B cell (primary cell): Measurements from ENCODE around the gene AP5S1.

ENCODE experiments used
- EZH2 ChIP-seq: IDR thresholded peaks from 2 replicates; pipeline ENCODE4 v1.6.1; 2012; ENCODE audit warnings: borderline replicate concordance, low read depth, mild to moderate bottlenecking, moderate library complexity, low read length; ENCODE audit not compliant: insufficient read depth, poor library complexity, severe bottlenecking
- TF ChIP-seq, protein P1 (sequence below): fragments of 200-600 bp; IDR thresholded peaks from one replicate; pipeline ENCODE4 v1.8.0; 2022; ENCODE audit warnings: antibody characterized with exemption, mild to moderate bottlenecking

DNA sequence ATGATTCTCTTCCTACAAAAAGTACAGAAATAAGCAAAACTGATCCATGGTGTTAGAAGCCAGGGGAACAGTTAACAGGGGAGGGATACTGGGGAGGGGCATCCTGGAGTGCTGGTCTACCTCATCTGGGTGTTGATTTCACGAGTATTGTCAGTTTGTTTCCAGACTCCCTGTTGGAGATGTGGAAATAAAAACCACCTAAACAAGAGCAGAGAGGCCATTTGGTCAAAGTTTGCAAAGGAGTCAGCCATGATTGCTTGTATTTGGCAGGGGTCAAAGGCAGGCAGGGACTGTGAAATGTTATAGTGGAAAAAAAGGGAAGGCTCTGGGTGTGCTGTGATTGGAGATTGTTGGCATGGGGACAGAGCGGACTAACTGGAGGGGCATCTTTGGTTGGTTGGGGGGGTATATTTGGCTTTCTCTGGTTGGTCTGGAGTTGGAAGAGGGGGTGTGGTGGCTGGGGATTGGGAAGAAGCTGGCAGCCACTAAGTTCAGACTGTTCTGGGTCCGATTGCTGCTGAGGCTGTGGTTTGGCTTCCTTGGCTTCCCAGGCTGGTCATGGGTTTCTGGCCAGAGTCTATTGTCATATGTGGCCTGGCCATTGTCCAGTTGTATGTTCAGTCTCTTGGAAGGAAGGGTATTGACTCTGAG lies 54.0 kb downstream of the AP5S1 start:
- TF ChIP-seq, protein P1, sequence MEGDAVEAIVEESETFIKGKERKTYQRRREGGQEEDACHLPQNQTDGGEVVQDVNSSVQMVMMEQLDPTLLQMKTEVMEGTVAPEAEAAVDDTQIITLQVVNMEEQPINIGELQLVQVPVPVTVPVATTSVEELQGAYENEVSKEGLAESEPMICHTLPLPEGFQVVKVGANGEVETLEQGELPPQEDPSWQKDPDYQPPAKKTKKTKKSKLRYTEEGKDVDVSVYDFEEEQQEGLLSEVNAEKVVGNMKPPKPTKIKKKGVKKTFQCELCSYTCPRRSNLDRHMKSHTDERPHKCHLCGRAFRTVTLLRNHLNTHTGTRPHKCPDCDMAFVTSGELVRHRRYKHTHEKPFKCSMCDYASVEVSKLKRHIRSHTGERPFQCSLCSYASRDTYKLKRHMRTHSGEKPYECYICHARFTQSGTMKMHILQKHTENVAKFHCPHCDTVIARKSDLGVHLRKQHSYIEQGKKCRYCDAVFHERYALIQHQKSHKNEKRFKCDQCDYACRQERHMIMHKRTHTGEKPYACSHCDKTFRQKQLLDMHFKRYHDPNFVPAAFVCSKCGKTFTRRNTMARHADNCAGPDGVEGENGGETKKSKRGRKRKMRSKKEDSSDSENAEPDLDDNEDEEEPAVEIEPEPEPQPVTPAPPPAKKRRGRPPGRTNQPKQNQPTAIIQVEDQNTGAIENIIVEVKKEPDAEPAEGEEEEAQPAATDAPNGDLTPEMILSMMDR = no peak
- TF ChIP-seq EZH2 = no peak
